Measurements from ENCODE around the gene C2orf92. TPM values are rescaled to one million over a fixed set of nuclear protein-coding genes. Genes with fewer than 3 reads are reported as not detected.

Gene C2orf92
- polyA plus RNA-seq, 2 of the 4 experiments (the other 2 are of a cell fraction) = 1.1 to 2.7 TPM

- no peaks in the 10 kb centered on the region for H3K9me3 ChIP-seq
- ATAC-seq (no peak), FAIRE-seq (no peak), DNase-seq (ENCODE audit: low read depth in 1 of 2, low spot score in 1 of 2) (no peak)
- H3K27ac ChIP-seq = no peak overlapping the region
- CTCF ChIA-PET = interaction anchor here (0.7 to 1.3 kb wide), 3 partner anchors 8 to 100 kb away, joined by 3 to 7 read pairs (median 3); no protein-coding TSS in a partner anchor
- no peak overlapping the region for H3K4me3 ChIP-seq
- whole genome bisulfite sequencing (ENCODE audit: missing lambda C conversion rate) = 36% methylated on average over 3 of the region's 3 CpGs
- TF ChIP-seq ZC3H11A (IDR thresholded peaks at IDR 0.05) = no peak
- TF ChIP-seq HEYL (CRISPR knock-in tag; IDR thresholded peaks at IDR 0.05) = no peak
- no peak for TF ChIP-seq HES2 (IDR thresholded peaks at IDR 0.05)
- TF ChIP-seq BHLHE40 (IDR thresholded peaks at IDR 0.05; ENCODE audit: low read depth, low read length) = no peak
- no peak for TF ChIP-seq EHF (CRISPR knock-in tag; IDR thresholded peaks at IDR 0.05)
- no peak for TF ChIP-seq ZNF302 (CRISPR knock-in tag; IDR thresholded peaks at IDR 0.05)
- no peak for TF ChIP-seq EHMT2 (IDR thresholded peaks at IDR 0.05; ENCODE audit: low read depth)
- no peak for TF ChIP-seq TP53 (CRISPR knock-in tag; IDR thresholded peaks at IDR 0.05)
- no peak for TF ChIP-seq HOXB13 (CRISPR knock-in tag; IDR thresholded peaks at IDR 0.05; ENCODE audit: low read depth)
- no peak for TF ChIP-seq BCL3 (IDR thresholded peaks at IDR 0.05)
- no peak for TF ChIP-seq EP300 (IDR thresholded peaks at IDR 0.05)
- TF ChIP-seq CEBPB (IDR thresholded peaks at IDR 0.05) = no peak
- no peak for TF ChIP-seq MAZ (IDR thresholded peaks at IDR 0.05; ENCODE audit: borderline replicate concordance, low read depth, low read length)
- no peak for TF ChIP-seq CTCF (IDR thresholded peaks at IDR 0.05)
- no peak for TF ChIP-seq MYC (IDR thresholded peaks at IDR 0.05; ENCODE audit: borderline replicate concordance, low read length)
- TF ChIP-seq HOXB5 (CRISPR knock-in tag; IDR thresholded peaks at IDR 0.05) = no peak
- no peak for TF ChIP-seq POLR2AphosphoS2 (conservative IDR thresholded peaks at IDR 0.05; ENCODE audit: low read length)
- POLR2A ChIA-PET = no interaction called here
- H3K4me2 ChIP-seq = no peak overlapping the region
- no peaks in the 10 kb centered on the region for H3K4me1 ChIP-seq
Observed at GRCh38 chr2:97717613-97717995, 48.1 kb downstream of the C2orf92 start.

- Histone ChIP-seq H3K4me2 (no peak overlapping the region), H3K27ac (no peak overlapping the region), H3K9me3 (no peaks in the 10 kb centered on the region), H3K4me3 (no peak overlapping the region), H3K4me1 (no peaks in the 10 kb centered on the region)
- POLR2A ChIA-PET = no interaction called here
- no peak for ATAC-seq
- FAIRE-seq = no peak
- WGBS (ENCODE audit: missing lambda C conversion rate) = 58% methylated on average over 14 of the region's 21 CpGs
- DNase-seq (ENCODE audit: low read depth in 1 of 2, low spot score in 1 of 2) = no peak
- CTCF ChIA-PET = interaction anchor here (0.6 to 1.3 kb wide), 3 partner anchors 9 to 1081 kb away, joined by 3 to 7 read pairs (median 4); no protein-coding TSS in a partner anchor
- TF ChIP-seq POLR2AphosphoS2 (conservative IDR thresholded peaks at IDR 0.05; ENCODE audit: low read length) (no peak), BHLHE40 (IDR thresholded peaks at IDR 0.05; ENCODE audit: low read depth, low read length) (no peak), CTCF (IDR thresholded peaks at IDR 0.05) (no peak), JUNB (IDR thresholded peaks at IDR 0.05) (no peak), TFCP2L1 (CRISPR knock-in tag; IDR thresholded peaks at IDR 0.05) (no peak), RNF2 (IDR thresholded peaks at IDR 0.05; ENCODE audit: borderline replicate concordance, low read depth) (no peak), MAFK (IDR thresholded peaks at IDR 0.05; ENCODE audit: partially characterized antibody) (no peak), PHF8 (IDR thresholded peaks at IDR 0.05; ENCODE audit: borderline replicate concordance, low read depth) (no peak), NPAS2 (CRISPR knock-in tag; IDR thresholded peaks at IDR 0.05; ENCODE audit: borderline replicate concordance) (no peak), FOSB (CRISPR knock-in tag; IDR thresholded peaks at IDR 0.05) (no peak), FOSL2 (IDR thresholded peaks at IDR 0.05) (no peak), FOSL2 (CRISPR knock-in tag; IDR thresholded peaks at IDR 0.05) (no peak), HDAC2 (IDR thresholded peaks at IDR 0.05) (no peak), HOXB5 (CRISPR knock-in tag; IDR thresholded peaks at IDR 0.05) (no peak), CHD2 (IDR thresholded peaks at IDR 0.05; ENCODE audit: low read length, partially characterized antibody) (no peak), EHF (CRISPR knock-in tag; IDR thresholded peaks at IDR 0.05) (no peak)
Observed at GRCh38 chr2:97718051-97718882, 48.8 kb downstream of the C2orf92 start.
